Fibroblast of mammary gland (primary cell): ENCODE measurements around the gene SARDH.
A peak's percentile ranks its signal among the peaks of the same experiment; 100 is the strongest.

Experiments
- DNase-seq: peaks from one replicate; pipeline ENCODE4 v3.0.0-alpha.2; 2010; ENCODE audit warnings: low read depth
- H3K4me3 ChIP-seq: 2 replicates; pipeline ENCODE4 v1.5.1; 2011; ENCODE audit warnings: low read depth, mild to moderate bottlenecking, low read length, moderate library complexity; ENCODE audit not compliant: control insufficient read depth
- CTCF ChIP-seq: conservative IDR thresholded peaks from 2 replicates; pipeline ENCODE4 v1.5.1; 2011; ENCODE audit warnings: low read depth, low read length, inconsistent platforms; ENCODE audit not compliant: control insufficient read depth, insufficient read depth

The SARDH gene

GRCh38 chr9:133726401-133727276 lies 11.5 kb downstream of the SARDH start:
- peak; percentile 46 for DNase-seq
- peak; percentile 57 for TF ChIP-seq CTCF
- H3K4me3 ChIP-seq: no peak overlapping the region

- no peak overlapping the region for H3K4me3 ChIP-seq
- no peak for DNase-seq
- no peak for TF ChIP-seq CTCF
Observed at GRCh38 chr9:133725886-133726285, 12.3 kb downstream of the SARDH start.

GRCh38 chr9:133718563-133719315 lies 19.4 kb downstream of the SARDH start:
- no peak overlapping the region for H3K4me3 ChIP-seq
- DNase-seq: no peak
- no peak for TF ChIP-seq CTCF

- no peak for TF ChIP-seq CTCF
- no peak for DNase-seq
Observed at GRCh38 chr9:133717113-133718031, 20.8 kb downstream of the SARDH start.

GRCh38 chr9:133716564-133717112 lies 21.5 kb downstream of the SARDH start:
- H3K4me3 ChIP-seq: no peak overlapping the region
- TF ChIP-seq CTCF: no peak
- DNase-seq: peak; percentile 37

More at GRCh38 chr9:133717113-133718031, 20.8 kb downstream of the SARDH start:
- H3K4me3 ChIP-seq: no peak overlapping the region

- TF ChIP-seq CTCF: peak; percentile 42
- peak; percentile 18 for DNase-seq
- no peak overlapping the region for H3K4me3 ChIP-seq
Observed at GRCh38 chr9:133715866-133716563, 22.1 kb downstream of the SARDH start.
